Cardiac septum (tissue), 1 donor: Measurements from ENCODE around the gene BTK. TPM values are rescaled to one million over a fixed set of nuclear protein-coding genes. Genes with fewer than 3 reads are reported as not detected.
A peak's percentile ranks its signal among the peaks of the same experiment; 100 is the strongest.

Source experiments
- DNase-seq: peaks from one replicate; pipeline ENCODE4 v3.0.0-alpha.2; 2020; ENCODE audit warnings: low spot score
- intact Hi-C: fragments of 100-400 bp; cut with DNase I; formaldehyde crosslinking; loops from one replicate; pipeline ENCODE4 v1.14.0; 2022
- total RNA-seq: library from RNA; stranded (reverse); fragmentation: NEBNext Ultra II Directional; extraction: Animal tissue kit (Norgen Biotek cat#: 25700); gene quantifications from one replicate; pipeline ENCODE4 v1.2.1, GENCODE V29; 2021
- donor health status: DM: no; HTN: no; CAD: no.

The BTK gene
- total RNA-seq, 1 donor from 2014 or later = 1.3 TPM

DNA sequence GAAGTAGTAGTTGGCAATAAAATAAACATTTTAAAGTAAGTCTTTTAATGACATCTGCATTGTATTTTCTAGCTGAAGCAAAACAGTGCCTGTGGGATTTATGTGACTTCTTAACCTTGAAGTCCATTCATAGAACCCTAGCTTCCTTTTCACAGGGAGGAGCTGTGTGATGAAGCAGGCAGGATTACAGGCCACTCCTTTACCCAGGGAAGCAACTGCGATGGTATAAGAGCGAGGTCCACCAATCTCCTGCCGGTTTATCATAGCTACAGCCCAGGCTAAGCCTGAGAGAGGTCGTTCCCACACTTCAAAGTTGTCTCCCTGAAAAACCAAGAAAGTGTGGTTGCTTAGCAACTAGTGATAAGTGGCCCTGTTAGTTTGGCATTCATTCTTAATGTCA, 11.8 kb upstream of the BTK start:
- DNase-seq = no peak
- intact Hi-C loops = no loop called here

DNA sequence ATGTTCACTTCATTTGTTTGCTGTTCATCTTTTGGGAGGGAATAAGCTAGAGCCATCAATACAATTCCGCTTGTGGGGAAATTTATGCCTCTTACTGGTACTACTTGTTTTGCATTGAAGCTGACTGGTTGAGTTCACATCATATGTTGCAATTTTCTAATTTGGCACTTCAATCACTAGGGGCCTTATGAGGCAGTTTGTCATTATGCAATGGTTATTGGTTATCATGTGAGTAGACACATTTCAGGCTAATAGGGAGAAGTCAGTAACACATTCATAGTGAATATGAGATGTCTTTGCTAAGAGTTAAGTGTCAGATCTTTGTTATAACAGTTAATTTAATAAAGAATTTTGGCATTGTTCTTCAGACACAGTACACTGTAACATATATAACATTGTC, 9.8 kb upstream of the BTK start:
- intact Hi-C loops = no loop called here
- DNase-seq = no peak

DNA sequence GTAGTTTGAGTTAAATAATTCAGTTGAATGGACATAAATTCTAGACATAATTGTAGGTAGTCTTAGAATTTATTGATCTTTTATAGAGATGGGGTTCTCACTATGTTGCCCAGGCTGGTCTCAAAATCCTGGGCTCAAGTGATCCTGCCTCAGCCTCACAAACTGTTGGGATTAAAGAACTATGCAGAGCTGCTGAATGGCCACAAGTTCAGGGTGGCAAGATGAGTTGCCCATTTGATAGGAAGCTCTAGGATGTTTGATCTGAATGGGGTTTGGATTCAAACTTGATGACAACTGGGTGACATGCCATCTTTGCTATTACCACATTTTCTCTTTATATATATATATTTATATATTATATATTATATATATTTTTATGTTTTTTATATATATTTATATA, 8.4 kb upstream of the BTK start:
- no peak for DNase-seq
- intact Hi-C loops = loop anchor here (5.0 kb wide), 1 partner anchor 47 kb away; the partner anchor contains the start of gene TIMM8A

DNA sequence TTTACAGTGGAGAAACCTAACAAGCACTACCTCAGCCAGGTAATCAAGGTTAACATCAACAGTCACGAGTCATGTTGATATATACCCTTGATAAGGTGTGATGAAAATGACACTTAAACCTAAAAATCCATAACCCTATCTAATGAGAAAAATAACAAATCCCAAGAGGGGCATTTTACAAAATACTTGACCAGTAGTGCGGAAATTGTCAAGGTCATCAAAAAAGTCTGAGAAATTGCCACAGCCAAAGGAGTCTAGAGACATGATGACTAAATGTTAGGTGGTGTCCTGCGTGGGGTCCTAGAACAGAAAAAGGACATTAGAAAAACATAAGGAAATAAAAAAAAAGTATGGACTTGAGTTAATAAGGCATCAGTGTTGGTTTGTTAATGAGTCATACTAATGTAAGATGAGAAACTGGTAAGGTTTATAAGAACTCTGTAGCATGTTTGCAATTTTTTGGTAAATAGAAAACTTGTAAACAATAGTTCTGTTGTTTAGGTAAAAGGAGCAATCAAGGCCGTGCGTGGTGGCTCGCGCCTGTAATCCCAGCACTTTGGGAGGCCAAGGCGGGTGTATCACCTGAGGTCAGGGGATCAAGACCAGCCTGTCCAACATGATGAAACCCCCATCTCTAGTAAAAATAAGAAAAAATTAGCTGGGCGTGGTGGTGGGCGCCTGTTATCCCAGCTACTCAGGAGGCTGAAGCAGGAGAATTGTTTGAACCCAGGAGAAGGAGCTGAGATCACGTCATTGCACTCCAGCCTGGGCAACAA, 7.7 kb upstream of the BTK start:
- no peak for DNase-seq
- intact Hi-C loops = loop anchor here (5.0 kb wide), 1 partner anchor 46 kb away; the partner anchor contains the start of gene TIMM8A

DNA sequence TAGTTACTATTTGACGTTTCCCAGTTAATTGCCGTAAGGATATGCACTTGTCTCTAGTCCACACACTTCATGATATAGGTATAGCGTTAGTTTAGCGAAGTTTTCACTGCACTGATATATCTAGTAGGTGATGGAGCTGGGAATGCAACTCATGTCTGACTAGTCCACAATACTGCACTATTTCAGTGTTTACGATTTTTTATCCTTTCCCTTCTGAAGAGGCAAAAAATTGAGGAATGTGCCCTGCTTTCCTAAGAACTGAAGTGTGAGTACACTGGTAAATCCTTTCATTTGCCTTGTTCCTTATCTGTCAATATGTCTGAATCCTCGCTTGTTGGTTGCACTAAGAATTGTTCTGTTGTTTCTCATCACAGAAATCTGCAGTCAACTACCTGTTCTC, 5.8 kb upstream of the BTK start:
- DNase-seq = no peak
- intact Hi-C loops = loop anchor here (5.0 kb wide), 1 partner anchor 45 kb away; the partner anchor contains the start of gene TIMM8A

DNA sequence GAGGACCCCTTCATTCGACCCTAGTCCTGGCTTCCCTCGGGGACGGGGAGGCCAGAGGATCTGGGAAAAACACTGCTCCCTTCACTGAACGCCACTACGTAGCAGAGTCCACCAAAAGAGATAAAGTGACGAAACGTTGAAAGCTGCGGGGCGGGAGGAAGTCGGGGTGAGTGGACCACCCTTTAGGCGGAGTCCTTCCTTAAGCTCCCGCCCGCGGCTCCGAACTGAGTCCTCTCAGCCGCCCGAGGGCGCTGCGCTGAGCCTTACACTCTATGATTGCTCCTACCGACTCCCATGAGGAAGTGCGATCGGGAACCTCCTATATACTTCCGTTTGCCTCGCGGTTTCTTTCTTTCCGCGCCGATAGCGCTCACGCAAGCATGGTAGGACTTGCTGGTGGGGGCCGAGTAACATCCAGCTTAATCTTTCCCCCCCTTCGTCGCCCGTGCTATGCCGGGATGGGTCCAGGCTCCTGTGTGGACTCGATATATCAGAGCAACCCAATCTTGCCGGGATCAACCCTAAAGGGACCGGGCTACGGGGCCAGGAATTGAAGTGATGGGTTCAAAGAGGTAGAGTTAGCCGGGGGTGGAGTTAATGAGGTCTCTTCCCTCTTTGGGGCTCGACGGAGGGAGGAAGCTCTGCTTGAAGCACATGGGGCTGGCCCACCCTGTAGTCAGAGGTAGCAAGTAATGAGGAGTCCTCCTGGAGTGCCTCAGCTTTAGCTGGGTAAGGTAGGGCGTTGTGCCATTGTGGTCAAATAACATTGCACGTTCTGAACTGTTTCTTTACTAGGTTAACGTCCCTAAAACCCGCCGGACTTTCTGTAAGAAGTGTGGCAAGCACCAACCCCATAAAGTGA, 4.9 kb upstream of the BTK start, which contains the start of gene RPL36A:
RPL36A (plus strand) TSS at position 348 of the 862 bp plus-strand sequence; CDS start at position 381, 33 bp downstream.
- DNase-seq = peak; percentile 88
- intact Hi-C loops = loop anchor here (5.0 kb wide), 1 partner anchor 44 kb away; the partner anchor contains the start of gene TIMM8A

DNA sequence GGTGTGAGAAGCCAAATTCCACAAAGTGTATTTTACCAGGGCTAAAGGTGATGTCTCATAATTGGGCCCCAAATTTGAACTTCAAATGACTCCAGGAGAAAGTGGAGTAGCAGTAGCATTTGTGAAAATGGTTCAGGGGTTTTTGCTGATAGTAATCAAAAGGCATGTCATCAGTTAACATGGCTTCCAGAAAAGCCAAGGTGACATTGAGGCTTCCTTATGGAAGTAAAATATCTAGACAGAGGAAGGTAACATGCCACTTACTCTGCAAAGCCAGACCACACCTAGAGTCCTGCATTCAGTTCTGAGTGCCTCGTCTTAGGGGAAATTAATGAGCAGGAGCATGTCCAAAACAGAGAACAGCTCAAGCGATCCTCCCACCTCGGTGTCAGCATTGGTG, 2.6 kb upstream of the BTK start:
- no peak for DNase-seq
- intact Hi-C loops = no loop called here

DNA sequence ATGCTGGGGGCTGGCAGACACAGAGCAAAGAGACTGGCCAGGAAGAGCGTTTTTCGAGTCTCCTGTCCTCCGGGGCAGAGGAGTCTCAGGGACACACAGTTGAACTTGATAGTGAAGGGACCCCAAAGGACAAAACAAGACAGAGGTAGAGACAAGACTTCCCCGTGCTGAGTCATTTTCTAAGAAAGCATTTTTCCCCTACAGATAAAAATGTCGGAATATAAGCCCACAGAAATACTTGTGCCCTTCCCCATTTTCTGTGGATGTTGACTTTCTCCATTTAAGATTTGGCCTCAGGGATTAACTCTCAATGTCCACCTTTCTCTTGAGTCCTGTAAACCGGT, 523 bp upstream of the BTK start:
- DNase-seq = no peak
- intact Hi-C loops = no loop called here

DNA sequence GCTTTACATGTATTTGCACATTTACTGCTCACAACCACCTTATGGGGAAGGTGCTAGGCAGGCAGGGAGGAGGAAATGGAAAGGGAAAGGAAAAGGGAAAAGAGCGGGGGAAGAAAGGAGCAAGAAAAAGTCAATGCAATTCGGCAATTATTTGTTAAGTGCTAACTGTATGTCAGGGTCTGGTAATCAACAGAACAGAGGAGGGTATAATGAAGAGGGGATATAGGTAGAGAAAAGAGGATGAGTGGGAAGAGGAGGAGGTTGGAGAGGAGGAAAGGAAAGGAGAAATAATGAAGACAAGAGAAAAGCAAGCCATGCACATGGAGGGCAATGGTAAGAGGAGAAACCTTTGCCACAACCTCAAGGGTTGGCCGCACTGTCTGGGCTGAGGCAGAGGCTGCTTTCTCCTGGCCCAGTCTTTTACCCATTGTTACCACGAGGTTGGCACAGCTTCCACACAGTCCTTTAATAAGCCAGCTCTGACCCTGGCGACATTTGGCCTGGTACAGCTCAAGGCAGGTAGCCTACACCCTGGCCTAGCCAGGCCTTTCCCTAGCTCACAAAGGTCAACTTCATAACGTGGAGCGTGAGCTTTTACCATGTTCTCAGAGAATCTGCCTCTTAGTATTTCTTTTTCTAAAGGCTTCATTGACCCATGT, 836 bp downstream of the BTK start:
- no peak for DNase-seq

DNA sequence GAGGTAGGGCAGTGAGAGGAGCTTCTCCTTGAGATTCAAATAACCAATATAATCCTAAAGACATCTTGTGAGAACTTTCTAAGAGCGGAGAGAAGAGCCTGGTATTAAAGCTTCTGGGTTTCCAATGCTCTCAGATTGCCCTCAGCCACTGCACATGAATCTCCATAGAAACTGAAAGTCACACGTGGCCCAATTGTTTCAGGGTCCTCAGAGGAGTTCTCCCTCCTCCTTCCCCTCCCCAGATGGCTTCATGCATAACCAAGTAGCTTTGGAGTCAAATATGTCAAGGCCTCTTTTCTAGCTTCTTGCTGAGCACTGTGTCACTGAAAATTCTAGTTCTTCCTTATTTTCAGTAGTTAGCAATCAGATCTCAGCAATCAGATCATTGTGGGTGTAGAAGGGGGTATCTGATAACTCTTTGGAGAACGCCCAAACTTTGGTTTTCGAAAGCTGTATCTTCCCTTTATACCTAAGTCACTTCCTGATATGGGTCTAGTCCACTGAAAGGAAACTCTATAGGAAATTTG, 2.2 kb downstream of the BTK start:
- intact Hi-C loops = no loop called here
- DNase-seq = no peak

More for the DNA sequence above, 836 bp downstream of the BTK start:
- intact Hi-C loops = no loop called here

DNA sequence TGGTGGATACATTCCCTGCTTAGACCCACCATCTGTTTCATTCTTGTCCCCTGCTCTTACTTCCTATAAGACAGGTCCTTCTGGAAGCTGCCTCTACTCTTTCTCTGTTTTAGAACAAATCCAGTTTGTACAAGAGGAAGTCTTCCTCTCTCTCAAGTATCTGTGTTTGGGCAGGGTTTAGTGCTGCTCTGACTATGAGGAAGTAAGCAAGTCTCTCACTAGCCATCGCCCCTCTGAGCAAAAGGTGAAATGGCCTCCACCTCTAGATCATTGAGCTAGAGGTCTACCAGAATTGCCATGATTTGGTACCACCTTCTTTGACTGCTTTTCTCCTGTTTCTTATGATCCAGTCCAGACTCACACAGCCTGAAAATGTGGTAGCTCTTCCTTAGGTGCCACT, 8.4 kb downstream of the BTK start:
- no peak for DNase-seq
- intact Hi-C loops = no loop called here

DNA sequence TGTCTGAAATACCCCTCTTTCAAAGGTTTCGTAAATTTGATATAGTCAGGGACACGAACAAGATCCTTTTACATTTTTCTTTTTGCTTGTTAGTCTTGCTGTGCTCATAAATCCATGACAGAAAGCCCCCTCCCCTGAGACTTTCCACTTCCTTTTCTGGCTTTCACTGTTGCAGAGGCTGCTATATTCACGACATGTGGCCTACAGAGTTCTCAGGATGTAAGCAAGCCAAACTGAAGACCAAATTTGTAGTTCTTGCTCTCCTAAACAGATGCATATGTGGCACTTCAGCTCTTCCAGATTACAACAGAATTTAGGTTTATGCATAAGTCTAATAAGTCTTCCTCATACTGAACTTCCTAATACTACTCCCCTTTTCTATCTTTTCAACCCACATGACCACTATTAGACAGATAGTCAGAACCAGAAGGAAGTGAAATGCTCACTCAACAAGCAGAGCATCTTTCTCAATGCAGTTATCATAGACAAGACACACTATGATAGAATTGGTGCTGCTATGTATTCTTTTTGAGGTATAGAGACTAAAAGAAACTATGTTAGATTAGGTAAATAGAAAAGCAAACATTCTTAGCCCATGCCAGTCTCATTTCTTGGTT, 15.0 kb downstream of the BTK start:
- intact Hi-C loops = no loop called here
- DNase-seq = no peak

DNA sequence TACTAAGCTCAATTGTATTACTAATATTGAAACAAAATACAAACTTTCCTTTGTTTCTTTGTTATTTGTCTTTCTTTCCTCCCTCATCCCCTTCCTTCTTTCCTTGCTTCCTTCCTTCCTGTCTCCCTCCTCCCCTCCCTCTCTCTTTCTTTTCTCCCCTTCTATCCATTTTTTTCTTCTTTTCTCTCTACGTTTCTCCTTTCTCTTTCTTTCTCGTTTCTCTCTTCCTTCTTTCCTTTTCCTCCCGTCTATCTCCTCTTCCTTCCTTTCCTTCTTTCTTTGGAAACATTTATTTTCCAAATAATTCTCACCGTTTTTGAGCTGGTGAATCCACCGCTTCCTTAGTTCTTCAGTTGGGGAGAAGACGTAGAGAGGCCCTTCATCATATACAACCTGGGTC, 16.3 kb downstream of the BTK start:
- DNase-seq = no peak
- intact Hi-C loops = no loop called here

DNA sequence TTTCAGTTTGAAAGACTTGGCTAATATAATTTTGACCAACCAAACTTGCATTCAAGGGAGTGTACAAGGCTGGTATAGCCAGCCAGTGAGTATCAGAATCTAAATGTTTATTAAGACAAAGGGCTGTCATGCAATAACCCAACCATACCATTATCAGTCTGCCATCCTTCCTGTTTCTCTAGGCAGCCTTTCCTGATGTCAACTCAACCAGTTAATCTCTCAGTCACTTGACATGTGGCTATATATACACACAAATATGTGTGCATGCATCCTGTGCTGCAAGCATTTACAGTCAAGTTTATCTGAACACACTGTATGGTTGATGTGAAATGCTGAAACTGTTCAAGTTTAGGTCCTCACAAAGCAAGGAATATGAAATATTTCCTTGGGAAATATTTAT, 17.2 kb downstream of the BTK start:
- intact Hi-C loops = no loop called here
- DNase-seq = no peak

DNA sequence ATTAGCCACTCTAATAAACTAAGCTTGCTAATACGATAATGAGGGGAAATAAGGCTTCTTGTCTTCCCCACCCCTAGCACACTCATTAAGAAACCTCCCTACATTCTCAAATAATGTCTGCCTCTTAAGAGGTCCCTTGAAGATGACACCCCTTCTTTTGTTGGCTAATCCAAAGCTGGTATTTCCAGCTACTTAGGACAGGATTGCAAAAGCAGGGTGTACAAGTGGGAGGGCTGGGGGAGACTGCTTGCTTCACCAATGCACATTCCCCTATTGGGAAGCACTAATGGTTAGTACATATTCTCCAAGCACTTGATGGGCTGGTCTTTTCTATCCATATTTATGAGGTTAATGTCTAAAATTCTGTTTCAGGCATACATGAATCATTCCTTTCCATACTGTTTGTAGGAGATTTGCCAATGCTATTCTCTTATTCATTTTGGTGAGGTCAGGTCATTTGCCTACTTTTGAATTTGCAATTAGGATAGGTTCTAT, 20.6 kb downstream of the BTK start:
- DNase-seq = no peak
- intact Hi-C loops = no loop called here

DNA sequence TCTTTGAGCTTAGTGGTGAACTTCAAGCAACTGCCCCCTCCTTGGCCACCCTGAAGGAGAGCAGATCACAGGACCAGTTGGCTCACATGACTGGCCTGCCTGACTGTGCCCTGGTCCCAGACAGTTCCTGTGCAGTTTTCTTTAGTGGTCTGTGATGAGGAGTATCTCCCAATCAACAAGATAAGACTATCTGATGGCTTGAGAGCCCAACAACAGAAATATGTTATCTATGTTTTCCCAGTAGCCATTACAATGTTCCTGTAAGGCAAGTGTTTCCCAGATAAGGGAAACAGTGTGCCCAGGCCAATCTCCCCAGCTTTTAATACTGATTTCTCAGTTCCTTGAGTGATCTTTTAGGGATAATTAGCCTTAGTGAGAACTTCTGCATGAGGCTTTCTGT, 23.2 kb downstream of the BTK start:
- DNase-seq = no peak
- intact Hi-C loops = no loop called here

DNA sequence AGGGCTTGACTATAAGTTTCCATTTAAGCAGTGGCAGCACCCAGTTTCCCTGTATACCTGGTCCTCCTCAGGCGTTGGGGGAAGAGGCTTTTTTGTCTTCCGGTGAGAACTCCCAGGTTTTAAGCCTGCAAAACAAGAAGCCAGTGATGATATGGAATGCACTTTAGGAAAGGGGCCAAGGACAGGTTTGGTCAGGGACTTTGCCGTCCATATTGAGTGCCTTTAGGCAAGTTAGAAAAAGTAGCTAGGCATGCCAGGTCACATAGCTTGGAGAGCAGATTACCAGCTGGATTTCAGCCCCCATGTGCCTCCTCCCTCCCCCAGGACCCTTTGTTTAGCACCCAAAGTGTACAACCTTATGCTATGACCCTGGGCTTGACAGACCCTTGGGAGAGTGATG, 23.9 kb downstream of the BTK start:
- DNase-seq = no peak
- intact Hi-C loops = no loop called here

DNA sequence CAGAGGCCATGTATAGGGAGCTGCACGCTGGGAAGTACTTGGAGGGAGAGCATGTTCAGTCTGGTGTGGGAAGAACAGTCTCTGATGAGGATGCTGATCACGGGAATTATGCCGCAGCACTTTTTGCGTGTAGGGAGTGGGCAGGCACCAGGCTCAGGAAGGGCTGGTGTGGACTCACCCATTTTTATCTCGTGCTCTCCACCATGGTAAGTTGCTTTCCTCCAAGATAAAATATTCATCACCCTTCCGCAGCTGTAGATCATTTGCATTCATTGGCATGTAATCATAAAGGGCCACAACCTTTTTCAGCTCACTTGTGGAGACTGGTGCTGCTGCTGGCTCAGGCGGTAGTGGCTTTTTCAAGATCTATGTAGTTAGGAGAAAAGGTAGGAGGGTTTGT, 25.6 kb downstream of the BTK start:
- no peak for DNase-seq

DNA sequence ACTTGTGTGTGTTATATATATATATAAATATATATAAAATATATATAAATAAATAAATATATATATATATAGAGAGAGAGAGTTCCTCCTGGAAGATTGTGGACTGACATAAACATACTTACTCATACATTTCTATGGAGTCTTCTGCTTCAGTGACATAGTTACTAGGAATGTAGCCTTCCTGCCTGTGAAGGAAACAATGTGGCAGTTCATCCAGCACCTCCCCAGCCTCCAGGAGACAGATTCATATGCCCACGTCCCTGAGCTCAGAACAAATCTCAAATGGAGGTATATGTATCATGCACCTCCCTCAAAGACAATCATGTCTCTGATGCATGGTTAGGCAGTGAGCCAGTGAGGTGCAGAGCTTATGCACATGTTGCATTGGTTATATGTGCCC, 26.0 kb downstream of the BTK start:
- DNase-seq = no peak
- intact Hi-C loops = no loop called here

More for the DNA sequence above, 25.6 kb downstream of the BTK start:
- intact Hi-C loops = no loop called here
